DOHH2 (cell line): Measurements from ENCODE around the gene HES4.

ENCODE experiments used
- H3F3A ChIP-seq: fragments of 200-600 bp; sonication (generic), shearing (Covaris generic); 2 replicates; pipeline ENCODE4 v1.6.0; 2016; ENCODE audit warnings: antibody characterized with exemption, mild to moderate bottlenecking; ENCODE audit not compliant: control insufficient read depth, insufficient read depth
- H3K27ac ChIP-seq: fragments of 200-600 bp; sonication (generic); 2 replicates; pipeline ENCODE4 v1.5.1; 2014; ENCODE audit warnings: low read depth, mild to moderate bottlenecking, low read length, moderate library complexity
- H3K27me3 ChIP-seq: fragments of 200-600 bp; sonication (generic); 2 replicates; pipeline ENCODE4 v1.6.1; 2014; ENCODE audit warnings: mild to moderate bottlenecking, low read length, mixed read lengths; ENCODE audit not compliant: control insufficient read depth
- H3K36me3 ChIP-seq: fragments of 200-600 bp; sonication (generic); 2 replicates; pipeline ENCODE4 v1.6.1; 2014; ENCODE audit warnings: mild to moderate bottlenecking, low read length, moderate library complexity, mixed read lengths; ENCODE audit not compliant: control insufficient read depth
- H3K4me1 ChIP-seq: fragments of 200-600 bp; sonication (generic); 2 replicates; pipeline ENCODE4 v1.6.1; 2014; ENCODE audit warnings: mild to moderate bottlenecking, low read length, mixed read lengths; ENCODE audit not compliant: control insufficient read depth
- H3K4me2 ChIP-seq: fragments of 200-600 bp; sonication (generic); 2 replicates; pipeline ENCODE4 v1.6.0; 2014; ENCODE audit warnings: mild to moderate bottlenecking, low read length, moderate library complexity
- H3K4me3 ChIP-seq: fragments of 200-600 bp; sonication (generic); 2 replicates; pipeline ENCODE4 v1.5.1; 2014; ENCODE audit warnings: mild to moderate bottlenecking, low read length, mixed read lengths
- H3K79me2 ChIP-seq: fragments of 200-600 bp; sonication (generic); 2 replicates; pipeline ENCODE4 v1.6.1; 2014; ENCODE audit warnings: mild to moderate bottlenecking, low read length, mixed read lengths; ENCODE audit not compliant: control insufficient read depth
- H3K9me2 ChIP-seq: fragments of 200-600 bp; sonication (generic); replicated peaks from 2 replicates; pipeline ENCODE4 v1.6.1; 2014; ENCODE audit warnings: mild to moderate bottlenecking, low read length, mixed read lengths; ENCODE audit not compliant: control insufficient read depth
- H3K9me3 ChIP-seq: fragments of 200-600 bp; sonication (generic); 2 replicates; pipeline ENCODE4 v1.6.1; 2014; ENCODE audit warnings: antibody characterized with exemption, low read length, mixed read lengths; ENCODE audit not compliant: control insufficient read depth, insufficient read depth
- H4K20me1 ChIP-seq: fragments of 200-600 bp; sonication (generic); 2 replicates; pipeline ENCODE4 v1.6.0; 2014; ENCODE audit warnings: low read depth, mild to moderate bottlenecking, antibody characterized with exemption, low read length, moderate library complexity; ENCODE audit not compliant: control insufficient read depth, insufficient read depth
- EZH2phosphoT487 ChIP-seq: fragments of 200-600 bp; sonication (generic); IDR thresholded peaks from 2 replicates; pipeline ENCODE4 v1.6.1; 2017; ENCODE audit warnings: borderline replicate concordance, mild to moderate bottlenecking, antibody characterized with exemption, low read length, moderate library complexity, mixed read lengths
- TF ChIP-seq, protein P1 (sequence below): fragments of 200-600 bp; sonication (generic); IDR thresholded peaks from one replicate; pipeline ENCODE4 v1.5.1; 2014; ENCODE audit warnings: antibody characterized with exemption, mild to moderate bottlenecking, low read depth, low read length; ENCODE audit not compliant: poor library complexity, severe bottlenecking

The HES4 gene

DNA sequence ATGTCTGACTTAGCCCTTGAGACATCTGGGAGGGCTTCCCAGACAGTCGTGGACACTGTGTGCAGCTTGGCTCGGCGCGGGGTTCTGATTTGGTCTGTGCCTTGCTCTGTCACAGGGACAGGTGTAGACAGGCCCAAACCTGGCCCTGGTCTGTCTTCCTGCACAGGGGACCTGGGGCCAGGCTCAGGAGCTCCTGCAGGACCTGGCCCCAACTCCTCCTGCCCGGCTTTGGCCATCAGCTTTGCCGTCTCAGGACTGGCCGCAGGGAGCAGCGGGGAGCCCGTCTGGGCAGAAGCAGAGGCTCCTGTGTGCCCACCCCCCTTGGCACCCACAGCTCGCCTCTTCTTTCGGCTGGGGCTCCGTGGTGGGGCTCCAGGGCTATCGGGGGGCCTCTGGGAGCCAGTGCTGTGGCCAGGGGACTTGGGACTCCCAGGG, 19.7 kb downstream of the HES4 start:
- Histone ChIP-seq H3K36me3 (no peaks in the 10 kb centered on the region), H3K9me3 (no peaks in the 10 kb centered on the region), H3K4me2 (no peak overlapping the region), H3K4me1 (peaks cover 3% of the 10 kb centered on the region; the same call in 1 of the 2 replicates), H3F3A (no peaks in the 10 kb centered on the region), H3K27me3 (peaks cover under 1% of the 10 kb centered on the region), H3K79me2 (no peaks in the 10 kb centered on the region), H4K20me1 (no peaks in the 10 kb centered on the region), H3K4me3 (no peak overlapping the region), H3K27ac (no peak overlapping the region), H3K9me2 (no peaks in the 10 kb centered on the region)
- no peak for TF ChIP-seq EZH2phosphoT487
- TF ChIP-seq, protein P1, sequence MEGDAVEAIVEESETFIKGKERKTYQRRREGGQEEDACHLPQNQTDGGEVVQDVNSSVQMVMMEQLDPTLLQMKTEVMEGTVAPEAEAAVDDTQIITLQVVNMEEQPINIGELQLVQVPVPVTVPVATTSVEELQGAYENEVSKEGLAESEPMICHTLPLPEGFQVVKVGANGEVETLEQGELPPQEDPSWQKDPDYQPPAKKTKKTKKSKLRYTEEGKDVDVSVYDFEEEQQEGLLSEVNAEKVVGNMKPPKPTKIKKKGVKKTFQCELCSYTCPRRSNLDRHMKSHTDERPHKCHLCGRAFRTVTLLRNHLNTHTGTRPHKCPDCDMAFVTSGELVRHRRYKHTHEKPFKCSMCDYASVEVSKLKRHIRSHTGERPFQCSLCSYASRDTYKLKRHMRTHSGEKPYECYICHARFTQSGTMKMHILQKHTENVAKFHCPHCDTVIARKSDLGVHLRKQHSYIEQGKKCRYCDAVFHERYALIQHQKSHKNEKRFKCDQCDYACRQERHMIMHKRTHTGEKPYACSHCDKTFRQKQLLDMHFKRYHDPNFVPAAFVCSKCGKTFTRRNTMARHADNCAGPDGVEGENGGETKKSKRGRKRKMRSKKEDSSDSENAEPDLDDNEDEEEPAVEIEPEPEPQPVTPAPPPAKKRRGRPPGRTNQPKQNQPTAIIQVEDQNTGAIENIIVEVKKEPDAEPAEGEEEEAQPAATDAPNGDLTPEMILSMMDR, result no peak

DNA sequence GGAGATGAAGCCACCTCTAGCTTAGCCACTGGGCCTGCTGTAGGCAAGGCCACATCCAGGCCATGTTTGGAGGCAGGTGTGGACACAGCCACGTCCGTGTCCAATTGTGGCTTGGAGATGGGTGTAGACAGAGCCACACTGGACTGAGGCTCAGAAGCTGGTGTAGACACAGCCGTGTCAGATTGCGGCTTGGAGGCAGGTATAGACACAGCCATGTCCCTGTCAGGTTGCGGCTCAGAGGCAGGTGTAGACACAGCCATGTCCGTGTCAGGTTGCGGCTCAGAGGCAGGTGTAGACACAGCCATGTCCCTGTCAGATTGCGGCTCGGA, 20.2 kb downstream of the HES4 start:
- H3K4me3 ChIP-seq, result no peak overlapping the region
- H3K79me2 ChIP-seq, result no peaks in the 10 kb centered on the region
- H3K27ac ChIP-seq, result no peak overlapping the region
- no peaks in the 10 kb centered on the region for H4K20me1 ChIP-seq
- no peaks in the 10 kb centered on the region for H3K9me2 ChIP-seq
- no peaks in the 10 kb centered on the region for H3K9me3 ChIP-seq
- no peak overlapping the region for H3K4me2 ChIP-seq
- peaks cover 3% of the 10 kb centered on the region; the same call in 1 of the 2 replicates for H3K4me1 ChIP-seq
- H3K36me3 ChIP-seq, result no peaks in the 10 kb centered on the region
- H3F3A ChIP-seq, result no peaks in the 10 kb centered on the region
- H3K27me3 ChIP-seq, result no peaks in the 10 kb centered on the region
- TF ChIP-seq, protein P1, result no peak
- no peak for TF ChIP-seq EZH2phosphoT487

- Histone ChIP-seq H4K20me1 (no peaks in the 10 kb centered on the region), H3K4me1 (peaks cover 3% of the 10 kb centered on the region; the same call in 1 of the 2 replicates), H3F3A (no peaks in the 10 kb centered on the region), H3K27ac (no peak overlapping the region), H3K4me2 (no peak overlapping the region), H3K79me2 (no peaks in the 10 kb centered on the region), H3K9me2 (no peaks in the 10 kb centered on the region), H3K9me3 (no peaks in the 10 kb centered on the region), H3K36me3 (no peaks in the 10 kb centered on the region), H3K4me3 (no peak overlapping the region), H3K27me3 (no peaks in the 10 kb centered on the region)
- TF ChIP-seq EZH2phosphoT487, result no peak
- TF ChIP-seq, protein P1, result no peak
These were observed 20.8 kb downstream of the HES4 start for GRCh38 chr1:978835-979743.
